OCI-LY3 (cell line): ENCODE data around the gene NAB1.

Experiments
- H2AFZ ChIP-seq: fragments of 200-600, 300-600 bp; shearing (Covaris generic); 2 replicates; pipeline ENCODE4 v1.6.0; 2014; ENCODE audit warnings: antibody characterized with exemption, low read depth, low read length
- H3K27ac ChIP-seq: fragments of 200-600, 300-600 bp; sonication (generic); 2 replicates; pipeline ENCODE4 v1.5.1; 2014; ENCODE audit warnings: mild to moderate bottlenecking, low read length, moderate library complexity, mixed read lengths
- H3K27me3 ChIP-seq: fragments of 200-600, 300-600 bp; sonication (generic); 2 replicates; pipeline ENCODE4 v1.6.1; 2014; ENCODE audit warnings: low read depth, low read length, mixed read lengths
- H3K36me3 ChIP-seq: fragments of 200-600, 300-600 bp; sonication (generic); replicated peaks from 2 replicates; pipeline ENCODE3; 2014; ENCODE audit warnings: low read depth, low read length, mixed read lengths
- H3K4me1 ChIP-seq: fragments of 300-600, 200-600 bp; sonication (generic); 2 replicates; pipeline ENCODE4 v1.6.1; 2014; ENCODE audit warnings: low read length, mixed read lengths
- H3K4me2 ChIP-seq: fragments of 200-600, 300-600 bp; sonication (generic); 2 replicates; pipeline ENCODE4 v1.6.1; 2014; ENCODE audit warnings: low read length, mixed read lengths
- H3K4me3 ChIP-seq: fragments of 300-600, 200-600 bp; sonication (generic); 2 replicates; pipeline ENCODE4 v1.5.1; 2014; ENCODE audit warnings: antibody characterized with exemption, mild to moderate bottlenecking, low read length, moderate library complexity
- H3K79me2 ChIP-seq: fragments of 300-600, 200-600 bp; shearing (Covaris generic); 2 replicates; pipeline ENCODE4 v1.6.1; 2014; ENCODE audit warnings: mild to moderate bottlenecking, low read length, mixed read lengths
- H3K9ac ChIP-seq: fragments of 300-600, 200-600 bp; shearing (Covaris generic); 2 replicates; pipeline ENCODE4 v1.6.0; 2014; ENCODE audit warnings: mild to moderate bottlenecking, low read length, moderate library complexity
- H3K9me3 ChIP-seq: fragments of 200-600, 300-600 bp; shearing (Covaris generic); 2 replicates; pipeline ENCODE4 v1.6.1; 2014; ENCODE audit warnings: low read length, mixed read lengths; ENCODE audit not compliant: insufficient read depth
- H4K20me1 ChIP-seq: fragments of 200-600, 300-600 bp; sonication (generic); 2 replicates; pipeline ENCODE4 v1.6.1; 2016; ENCODE audit warnings: low read length, mixed read lengths; ENCODE audit not compliant: insufficient read depth
- EZH2phosphoT487 ChIP-seq: fragments of 200-600 bp; shearing (Covaris generic); IDR thresholded peaks from 2 replicates; pipeline ENCODE4 v1.6.1; 2018; ENCODE audit warnings: antibody characterized with exemption, mixed run types, low read depth
- TF ChIP-seq, protein P1 (sequence below): fragments of 200-600, 300-600 bp; sonication (generic); IDR thresholded peaks from 2 replicates; pipeline ENCODE4 v1.5.1; 2014; ENCODE audit warnings: antibody characterized with exemption, low read length, low read depth

Gene NAB1

DNA sequence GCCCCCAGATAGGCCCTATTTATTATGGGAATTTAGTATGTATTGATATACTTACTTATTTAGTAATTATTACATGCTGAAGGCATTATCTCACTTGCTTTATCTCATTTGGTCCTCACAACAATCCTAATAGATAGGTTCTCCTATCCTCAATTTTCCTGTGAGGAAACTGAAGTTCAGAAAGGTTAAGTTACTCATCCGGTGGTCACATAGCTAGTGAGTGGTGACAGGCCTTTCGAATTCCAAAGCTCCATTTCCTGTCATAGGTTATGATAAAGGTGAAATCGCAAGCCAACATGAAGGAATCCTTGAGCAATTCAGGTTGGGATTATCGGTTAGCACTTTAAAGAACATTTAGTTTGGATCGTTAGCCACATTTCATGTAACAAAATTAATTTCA lies 33.3 kb downstream of the NAB1 start:
- Histone ChIP-seq H3K4me3 (no peak overlapping the region), H4K20me1 (no peaks in the 10 kb centered on the region), H3K9ac (no peak overlapping the region), H3K9me3 (no peaks in the 10 kb centered on the region), H3K4me2 (no peak overlapping the region), H2AFZ (no peak overlapping the region), H3K4me1 (peaks cover 48% of the 10 kb centered on the region), H3K27me3 (no peaks in the 10 kb centered on the region), H3K27ac (no peak overlapping the region), H3K36me3 (peaks cover 7% of the 10 kb centered on the region), H3K79me2 (peaks cover 25% of the 10 kb centered on the region)
- no peak for TF ChIP-seq EZH2phosphoT487
- TF ChIP-seq, protein P1, sequence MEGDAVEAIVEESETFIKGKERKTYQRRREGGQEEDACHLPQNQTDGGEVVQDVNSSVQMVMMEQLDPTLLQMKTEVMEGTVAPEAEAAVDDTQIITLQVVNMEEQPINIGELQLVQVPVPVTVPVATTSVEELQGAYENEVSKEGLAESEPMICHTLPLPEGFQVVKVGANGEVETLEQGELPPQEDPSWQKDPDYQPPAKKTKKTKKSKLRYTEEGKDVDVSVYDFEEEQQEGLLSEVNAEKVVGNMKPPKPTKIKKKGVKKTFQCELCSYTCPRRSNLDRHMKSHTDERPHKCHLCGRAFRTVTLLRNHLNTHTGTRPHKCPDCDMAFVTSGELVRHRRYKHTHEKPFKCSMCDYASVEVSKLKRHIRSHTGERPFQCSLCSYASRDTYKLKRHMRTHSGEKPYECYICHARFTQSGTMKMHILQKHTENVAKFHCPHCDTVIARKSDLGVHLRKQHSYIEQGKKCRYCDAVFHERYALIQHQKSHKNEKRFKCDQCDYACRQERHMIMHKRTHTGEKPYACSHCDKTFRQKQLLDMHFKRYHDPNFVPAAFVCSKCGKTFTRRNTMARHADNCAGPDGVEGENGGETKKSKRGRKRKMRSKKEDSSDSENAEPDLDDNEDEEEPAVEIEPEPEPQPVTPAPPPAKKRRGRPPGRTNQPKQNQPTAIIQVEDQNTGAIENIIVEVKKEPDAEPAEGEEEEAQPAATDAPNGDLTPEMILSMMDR: no peak

DNA sequence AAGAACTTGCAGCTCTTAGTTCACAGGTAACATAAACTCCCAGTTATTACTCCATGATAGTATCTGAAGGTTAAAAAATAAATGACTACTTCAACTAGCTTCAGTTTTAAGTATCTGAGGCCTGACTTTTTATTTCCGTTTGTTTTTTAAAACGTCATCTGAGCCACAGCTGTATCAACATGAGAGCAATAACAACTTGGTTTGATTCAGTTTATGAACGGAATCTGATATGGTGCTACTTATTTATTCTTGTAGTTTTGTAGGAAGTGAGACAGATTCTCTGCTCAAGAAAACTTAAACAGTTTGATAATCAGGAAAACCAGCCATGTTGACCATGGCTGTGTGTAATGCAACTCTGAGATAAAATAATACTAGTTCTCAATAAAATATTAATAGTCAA lies 34.9 kb downstream of the NAB1 start:
- peaks cover 34% of the 10 kb centered on the region for H3K4me1 ChIP-seq
- H3K36me3 ChIP-seq: peaks cover 11% of the 10 kb centered on the region
- H3K27ac ChIP-seq: no peak overlapping the region

DNA sequence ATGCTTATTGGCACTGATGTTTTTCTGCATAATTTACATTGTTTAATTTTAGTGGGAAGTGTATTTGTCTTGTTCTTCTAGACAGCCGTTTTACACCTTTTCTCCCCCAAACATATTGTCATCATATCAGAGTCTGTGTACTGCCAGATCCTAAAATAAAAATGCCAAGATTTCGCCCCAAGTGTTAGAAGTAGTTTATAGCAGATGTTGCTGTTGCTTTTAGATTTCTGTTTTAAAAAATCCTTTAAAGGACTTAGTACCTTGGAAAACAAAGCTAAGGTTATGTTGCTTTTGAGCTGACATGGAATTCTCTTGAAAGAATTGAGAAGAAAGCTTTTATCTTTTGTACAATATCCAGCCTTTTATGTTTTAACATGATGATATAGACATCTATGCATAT lies 36.0 kb downstream of the NAB1 start:
- no peak overlapping the region for H3K4me3 ChIP-seq
- H4K20me1 ChIP-seq: no peaks in the 10 kb centered on the region
- peaks cover 24% of the 10 kb centered on the region for H3K4me1 ChIP-seq
- peaks cover 19% of the 10 kb centered on the region for H3K79me2 ChIP-seq
- no peak overlapping the region for H3K9ac ChIP-seq
- no peaks in the 10 kb centered on the region for H3K9me3 ChIP-seq
- H3K36me3 ChIP-seq: peaks cover 16% of the 10 kb centered on the region
- no peak overlapping the region for H3K4me2 ChIP-seq
- H2AFZ ChIP-seq: no peak overlapping the region
- no peak for TF ChIP-seq EZH2phosphoT487
- TF ChIP-seq, protein P1: no peak
- H3K27ac ChIP-seq: no peak overlapping the region
- no peaks in the 10 kb centered on the region for H3K27me3 ChIP-seq

More for the DNA sequence above, 34.9 kb downstream of the NAB1 start:
- Histone ChIP-seq H3K4me2 (no peak overlapping the region), H2AFZ (no peak overlapping the region), H3K27me3 (no peaks in the 10 kb centered on the region), H3K9me3 (no peaks in the 10 kb centered on the region), H3K79me2 (peaks cover 19% of the 10 kb centered on the region), H4K20me1 (no peaks in the 10 kb centered on the region), H3K4me3 (no peak overlapping the region), H3K9ac (no peak overlapping the region)
- TF ChIP-seq, protein P1: no peak
- TF ChIP-seq EZH2phosphoT487: no peak

DNA sequence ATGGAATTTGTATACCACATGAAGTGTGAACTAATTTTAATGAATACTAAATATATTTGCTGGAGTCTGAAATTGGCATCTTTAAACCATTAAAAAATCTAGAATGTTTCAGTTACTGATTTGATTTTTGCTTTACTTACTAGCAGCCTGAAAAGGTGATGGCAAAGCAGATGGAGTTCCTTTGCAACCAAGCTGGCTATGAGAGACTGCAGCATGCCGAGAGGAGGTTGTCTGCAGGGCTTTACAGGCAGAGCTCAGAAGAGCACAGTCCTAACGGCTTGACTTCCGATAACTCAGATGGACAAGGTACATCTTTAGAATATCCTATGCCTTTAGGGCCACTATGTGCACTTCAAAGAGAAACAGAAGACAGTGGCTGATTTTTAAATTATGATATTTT lies 36.5 kb downstream of the NAB1 start:
- H3K4me2 ChIP-seq: no peak overlapping the region
- peaks cover 19% of the 10 kb centered on the region for H3K79me2 ChIP-seq
- no peak overlapping the region for H3K27ac ChIP-seq
- TF ChIP-seq, protein P1: no peak
- no peak for TF ChIP-seq EZH2phosphoT487
- H3K4me3 ChIP-seq: no peak overlapping the region
- no peak overlapping the region for H2AFZ ChIP-seq
- no peaks in the 10 kb centered on the region for H3K27me3 ChIP-seq
- no peaks in the 10 kb centered on the region for H4K20me1 ChIP-seq
- H3K9ac ChIP-seq: no peak overlapping the region
- peaks cover 20% of the 10 kb centered on the region for H3K36me3 ChIP-seq
- H3K4me1 ChIP-seq: peaks cover 20% of the 10 kb centered on the region
- no peaks in the 10 kb centered on the region for H3K9me3 ChIP-seq
